A549 (cell line): ENCODE measurements around the gene SCGB3A2.

Experiments
- CEBPB ChIP-seq, 2 experiments: fragments of >200 bp in 1 of 2; sonication (Bioruptor Twin) in 1 of 2; formaldehyde crosslinking in 1 of 2; IDR thresholded peaks; 2 replicates each; pipeline ENCODE4 v1.6.1; 2012 to 2016
- EP300 ChIP-seq, 2 experiments: fragments of >200 bp; sonication (Bioruptor Twin); formaldehyde crosslinking; IDR thresholded peaks; 2 replicates in 1 of 2; 3 replicates in 1 of 2; pipeline ENCODE4 v1.6.1; 2016 to 2017
- MAX ChIP-seq: IDR thresholded peaks from 2 replicates; pipeline ENCODE4 v1.6.1; 2012
- NFE2L2 ChIP-seq: fragments of 150-350 bp; conservative IDR thresholded peaks from 2 replicates; pipeline ENCODE4 v1.6.1; 2014; ENCODE audit warnings: low read length
- NPAS2 ChIP-seq: fragments of 250-450 bp; sonication (Bioruptor Pico); IDR thresholded peaks from 2 replicates; pipeline ENCODE4 v1.8.0; 2022; ENCODE audit warnings: mild to moderate bottlenecking, moderate library complexity, borderline replicate concordance
- RAD21 ChIP-seq, 2 experiments: fragments of >200 bp in 1 of 2; sonication (Bioruptor Twin) in 1 of 2; formaldehyde crosslinking in 1 of 2; IDR thresholded peaks in 1 of 2; conservative IDR thresholded peaks in 1 of 2; 2 replicates in 1 of 2; 3 replicates in 1 of 2; pipeline ENCODE4 v1.6.1; 2012 to 2018; ENCODE audit warnings: inconsistent platforms in 1 of 2
- TF ChIP-seq, protein P1 (sequence below): fragments of >200 bp; sonication (Bioruptor Twin); formaldehyde crosslinking; IDR thresholded peaks from 3 replicates; pipeline ENCODE4 v1.5.1; 2016

GRCh38 chr5:147878066-147878759 is at the start of gene SCGB3A2:
- TF ChIP-seq NFE2L2, result no peak
- TF ChIP-seq, protein P1, sequence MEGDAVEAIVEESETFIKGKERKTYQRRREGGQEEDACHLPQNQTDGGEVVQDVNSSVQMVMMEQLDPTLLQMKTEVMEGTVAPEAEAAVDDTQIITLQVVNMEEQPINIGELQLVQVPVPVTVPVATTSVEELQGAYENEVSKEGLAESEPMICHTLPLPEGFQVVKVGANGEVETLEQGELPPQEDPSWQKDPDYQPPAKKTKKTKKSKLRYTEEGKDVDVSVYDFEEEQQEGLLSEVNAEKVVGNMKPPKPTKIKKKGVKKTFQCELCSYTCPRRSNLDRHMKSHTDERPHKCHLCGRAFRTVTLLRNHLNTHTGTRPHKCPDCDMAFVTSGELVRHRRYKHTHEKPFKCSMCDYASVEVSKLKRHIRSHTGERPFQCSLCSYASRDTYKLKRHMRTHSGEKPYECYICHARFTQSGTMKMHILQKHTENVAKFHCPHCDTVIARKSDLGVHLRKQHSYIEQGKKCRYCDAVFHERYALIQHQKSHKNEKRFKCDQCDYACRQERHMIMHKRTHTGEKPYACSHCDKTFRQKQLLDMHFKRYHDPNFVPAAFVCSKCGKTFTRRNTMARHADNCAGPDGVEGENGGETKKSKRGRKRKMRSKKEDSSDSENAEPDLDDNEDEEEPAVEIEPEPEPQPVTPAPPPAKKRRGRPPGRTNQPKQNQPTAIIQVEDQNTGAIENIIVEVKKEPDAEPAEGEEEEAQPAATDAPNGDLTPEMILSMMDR, result no peak
- no peak for TF ChIP-seq NPAS2 (CRISPR knock-in tag)
- TF ChIP-seq RAD21 (conservative IDR thresholded peaks at IDR 0.05 in 1 of 2, IDR thresholded peaks at IDR 0.05 in 1 of 2), result no peak
- TF ChIP-seq CEBPB (IDR thresholded peaks at IDR 0.05), result no peak
- TF ChIP-seq MAX, result no peak
- TF ChIP-seq EP300 (IDR thresholded peaks at IDR 0.05), result no peak
